HG02610 (cell line): ENCODE data around the gene RREB1.
"Not testable (repeated sequence)": the region's sequence is repeated elsewhere in the genome, so short reads cannot be mapped to it uniquely, and the experiment has no call there.

Source experiments
- ATAC-seq: cut with Tn5 transposase; IDR thresholded peaks from one replicate; pipeline ENCODE4 v1.9.1; 2021; ENCODE audit warnings: mild to moderate bottlenecking, moderate library complexity; ENCODE audit not compliant: unreplicated experiment

The RREB1 gene

DNA sequence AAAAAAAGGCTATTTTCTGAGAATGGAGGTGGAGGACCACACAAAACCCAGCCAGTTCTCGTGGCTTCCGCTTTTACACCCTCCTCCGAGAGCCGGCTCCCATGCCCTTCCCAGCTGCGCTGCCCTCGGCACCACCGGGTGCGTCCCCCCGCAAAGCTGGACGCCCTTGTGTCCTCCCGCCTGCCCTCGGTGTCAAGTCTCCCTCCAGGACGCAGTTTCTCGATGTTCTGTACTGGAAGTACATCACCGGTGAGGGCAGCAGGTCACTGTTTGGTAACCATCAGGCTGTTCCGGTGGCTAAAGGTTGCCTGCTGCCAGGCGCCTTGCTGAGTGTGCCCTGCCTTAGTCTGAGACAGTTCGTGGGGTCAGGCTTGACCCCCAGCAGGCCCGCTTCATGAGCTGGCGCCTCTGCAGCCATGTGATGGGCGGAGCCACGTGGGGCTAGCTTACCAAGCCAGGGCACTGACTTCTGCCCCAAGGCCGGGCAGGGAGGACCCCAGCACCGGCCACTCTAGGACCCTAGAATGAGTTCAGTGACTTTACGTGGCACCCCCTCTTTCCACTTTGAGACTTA lies 34.6 kb downstream of the RREB1 start:
- no peak for ATAC-seq

GRCh38 chr6:7142918-7143475 lies 35.2 kb downstream of the RREB1 start:
- ATAC-seq, result no peak

- no peak for ATAC-seq
These were observed 35.8 kb downstream of the RREB1 start for GRCh38 chr6:7143476-7143974.

DNA sequence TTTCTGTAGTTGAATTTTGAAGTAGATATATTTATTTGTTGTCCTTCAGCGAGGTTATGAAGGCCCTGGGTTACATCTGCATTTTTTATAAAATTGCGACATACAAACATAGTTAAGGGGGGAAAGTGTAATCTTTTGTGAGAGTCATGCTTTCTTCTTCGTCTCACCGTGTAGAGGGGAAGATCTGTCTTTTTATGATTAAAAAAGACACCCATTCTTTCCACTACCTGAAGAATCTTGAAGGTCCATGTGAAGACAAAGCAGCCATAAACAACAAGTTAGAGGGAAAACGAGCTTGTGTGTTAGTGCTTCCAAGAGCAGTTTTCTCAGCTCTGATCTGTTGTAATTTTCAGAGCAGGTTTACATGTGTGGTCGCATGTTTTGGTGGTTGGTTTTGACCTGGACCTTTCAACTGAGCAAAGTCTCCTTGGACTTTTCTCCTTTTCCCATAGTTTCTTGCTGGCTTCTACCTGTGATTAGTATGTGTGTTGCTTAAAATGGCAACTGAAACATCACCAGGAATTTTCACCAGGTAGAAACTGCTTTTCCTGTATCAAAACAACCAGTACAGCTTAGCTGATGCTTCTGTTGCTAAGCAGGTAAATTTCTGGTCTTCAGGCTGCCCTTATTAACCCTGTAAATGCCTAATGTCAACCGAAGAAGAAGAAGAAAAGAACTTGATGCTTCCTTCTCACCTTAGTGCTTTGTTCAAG lies 37.3 kb downstream of the RREB1 start:
- no peak for ATAC-seq

- ATAC-seq, result no peak
These were observed 37.8 kb downstream of the RREB1 start for GRCh38 chr6:7145585-7145884.

GRCh38 chr6:7145885-7146828 lies 38.4 kb downstream of the RREB1 start:
- ATAC-seq, result peak; percentile 51

GRCh38 chr6:7147051-7147671 lies 39.4 kb downstream of the RREB1 start:
- ATAC-seq, result no peak

- no peak for ATAC-seq
These were observed 40.5 kb downstream of the RREB1 start for GRCh38 chr6:7148100-7148822.

DNA sequence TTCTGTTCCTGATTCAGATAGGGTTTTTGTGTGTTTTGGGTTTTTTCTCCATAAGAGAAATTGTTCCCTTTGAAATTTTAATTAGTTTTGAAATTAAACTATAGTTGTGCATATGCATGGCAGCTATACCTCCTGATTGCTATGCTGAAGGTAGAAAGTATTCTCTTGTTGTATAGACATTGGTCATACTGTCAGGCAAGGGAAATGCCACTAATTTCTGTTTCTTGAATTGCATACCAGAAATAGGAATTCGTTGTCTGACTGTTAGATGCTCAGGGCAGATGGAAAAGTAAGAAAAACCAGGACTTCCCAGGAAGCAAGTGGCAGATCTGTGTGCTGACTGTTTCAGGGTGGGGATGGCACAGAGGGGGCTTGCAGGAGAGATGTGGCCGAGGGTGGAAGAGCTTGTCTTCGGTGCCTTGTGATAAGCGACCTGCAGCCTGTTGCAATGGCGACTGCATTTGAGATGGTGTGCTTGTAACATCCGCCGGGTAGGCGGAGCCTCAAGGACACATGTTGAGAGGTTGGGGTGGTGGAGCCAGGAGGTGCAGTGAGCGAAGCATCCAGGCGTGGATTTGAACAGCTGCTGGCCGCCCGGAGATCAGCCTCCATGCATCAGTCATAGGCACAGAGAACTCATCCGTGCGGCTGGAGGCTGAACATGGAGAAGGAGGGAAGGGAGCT lies 42.8 kb downstream of the RREB1 start:
- ATAC-seq, result no peak

- ATAC-seq, result no peak
These were observed 43.6 kb downstream of the RREB1 start for GRCh38 chr6:7151381-7151780.

DNA sequence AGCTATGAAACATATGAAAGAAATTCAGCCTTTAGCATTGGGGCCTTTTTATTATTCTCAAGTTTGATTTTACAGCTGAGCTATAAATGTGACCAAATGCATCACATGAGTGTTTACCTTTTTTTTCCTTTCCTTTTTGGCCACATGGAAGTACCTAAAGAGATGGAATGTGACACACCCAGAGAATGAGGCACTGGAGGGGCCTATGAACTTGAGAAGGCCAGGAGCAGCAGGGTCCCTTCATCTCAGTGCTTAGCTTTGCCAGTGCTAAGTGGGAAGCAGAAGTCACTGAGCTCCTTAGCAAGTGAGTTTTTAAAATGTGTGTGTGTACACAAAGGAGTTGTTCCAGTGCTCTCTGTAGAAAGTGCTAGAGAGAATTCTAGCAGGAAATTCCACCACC lies 44.7 kb downstream of the RREB1 start:
- no peak for ATAC-seq

GRCh38 chr6:7153789-7154188 lies 46.0 kb downstream of the RREB1 start:
- no peak for ATAC-seq

- peak; percentile 70 for ATAC-seq
These were observed 46.8 kb downstream of the RREB1 start for GRCh38 chr6:7154341-7155139.

DNA sequence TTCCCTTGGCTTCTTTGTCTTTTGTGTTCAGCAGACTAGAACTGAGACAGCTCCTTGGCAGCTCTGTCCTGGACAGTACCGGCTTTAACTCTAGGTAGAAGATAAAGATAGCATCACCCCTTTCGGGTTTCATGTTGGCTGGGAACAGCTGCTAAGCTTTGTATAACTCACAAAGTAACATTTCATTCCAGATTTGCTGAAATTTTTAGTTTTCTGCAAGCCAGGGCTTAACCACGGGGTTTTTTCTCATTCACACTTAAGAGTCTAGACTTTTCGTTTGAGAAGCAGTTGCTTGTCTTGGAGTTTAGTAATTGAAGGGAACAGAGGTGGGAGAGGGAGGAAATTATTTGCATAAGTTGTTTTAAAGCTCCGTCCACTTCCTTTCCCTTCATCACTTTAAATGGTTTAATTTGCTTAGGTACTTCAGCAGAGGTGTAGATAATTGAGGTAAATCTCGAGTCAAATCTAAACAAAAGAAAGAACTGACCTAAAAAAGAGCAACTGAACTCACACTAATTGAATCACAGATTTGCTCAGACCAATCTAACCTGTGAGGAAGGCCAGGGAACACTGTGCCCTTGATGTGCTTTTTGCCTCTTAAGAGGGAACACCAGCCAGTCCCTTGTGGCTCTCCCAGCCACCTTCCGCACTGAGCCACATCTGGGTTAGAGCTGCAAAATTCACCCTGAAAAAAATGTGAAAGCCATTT lies 48.3 kb downstream of the RREB1 start:
- peak; percentile 39 for ATAC-seq

GRCh38 chr6:7156643-7157278 lies 49.0 kb downstream of the RREB1 start:
- no peak for ATAC-seq

DNA sequence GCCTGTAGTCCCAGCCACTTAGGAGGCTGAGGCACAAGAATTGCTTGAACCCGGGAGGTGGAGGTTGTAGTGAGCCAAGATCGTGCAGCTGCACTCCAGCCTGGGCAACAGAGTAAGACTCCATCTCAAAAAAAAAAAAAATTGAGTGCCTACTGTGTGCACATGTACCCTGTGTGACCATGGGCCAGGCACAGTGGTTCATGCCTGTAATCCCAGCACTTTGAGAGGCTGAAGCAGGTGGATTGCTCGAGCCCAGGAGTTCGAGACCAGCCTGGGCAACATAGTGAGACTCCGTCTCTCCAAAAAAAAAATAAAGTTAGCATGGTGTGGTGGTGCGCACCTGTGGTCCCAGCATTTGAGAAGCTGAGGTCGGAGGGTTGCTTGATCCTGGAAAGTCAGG lies 49.5 kb downstream of the RREB1 start:
- not testable (repeated sequence) for ATAC-seq

GRCh38 chr6:7157752-7158616 lies 50.2 kb downstream of the RREB1 start:
- ATAC-seq, result no peak
